HCT116 (cell line): ENCODE measurements around the gene HPS1. TPM values are rescaled to one million over a fixed set of nuclear protein-coding genes. Genes with fewer than 3 reads are reported as not detected.

ENCODE experiments used
- ATAC-seq: fragments of 200-7000 bp; cut with Tn5 transposase; 2 replicates; pipeline ENCODE4 v1.9.1; 2020; ENCODE audit warnings: mild to moderate bottlenecking, moderate library complexity
- BruUV-seq: library from RNA; stranded (reverse); fragments of 400-500 nt; replicated peaks from 2 replicates; lab custom pipeline; 2021; lab: Mats Ljungman, UMichigan
- CTCF ChIA-PET: fragments of 300-600 bp; sonication (Branson Sonifier 250); formaldehyde crosslinking; loops from one replicate; lab custom pipeline; 2021; ENCODE audit warnings: antibody characterized with exemption; lab: Charles Lee
- POLR2A ChIA-PET: fragments of 300-600, 350-600 bp; sonication (Branson Sonifier 250); formaldehyde crosslinking; loops from one replicate; lab custom pipeline; 2021; ENCODE audit warnings: antibody characterized with exemption; lab: Charles Lee
- RAD21 ChIA-PET, 2 experiments: fragments of 300-600 bp; sonication (Branson Sonifier 250); formaldehyde crosslinking; loops; one replicate each; lab custom pipeline; 2023; ENCODE audit warnings: low total read pairs in 2 of 2; ENCODE audit not compliant: uncharacterized antibody in 2 of 2, unreplicated experiment in 2 of 2, low non-redundant PET in 1 of 2; lab: Charles Lee
- DNase-seq: peaks from one replicate; pipeline ENCODE4 v3.0.0-alpha.2; 2010; ENCODE audit warnings: low read depth, low spot score
- H2AFZ ChIP-seq: fragments of 200-600 bp; shearing (Covaris generic), sonication (generic); 2 replicates; pipeline ENCODE4 v1.6.1; 2017; ENCODE audit warnings: low read depth, mixed run types, mixed read lengths, antibody characterized with exemption, low read length; ENCODE audit not compliant: poor library complexity, severe bottlenecking
- H3K27ac ChIP-seq: 2 replicates; pipeline ENCODE4 v1.5.1; 2012; ENCODE audit warnings: low read depth, low read length
- H3K27me3 ChIP-seq: fragments of 200-600 bp; sonication (generic); 2 replicates; pipeline ENCODE4 v1.6.1; 2016; ENCODE audit warnings: mixed run types, low read length, mixed read lengths; ENCODE audit not compliant: insufficient read depth
- H3K36me3 ChIP-seq, 2 experiments: fragments of 200-500 bp in 1 of 2; fragments of 200-600 bp in 1 of 2; sonication (Bioruptor generic) in 1 of 2; sonication (generic) in 1 of 2; 2 replicates each; pipeline versions ENCODE4 v1.5.1 to v1.6.1; 2014 to 2016; ENCODE audit warnings: low read length in 2 of 2, inconsistent platforms in 1 of 2, mixed read lengths in 1 of 2, mixed run types in 1 of 2; ENCODE audit not compliant: insufficient read depth in 2 of 2, control insufficient read depth in 1 of 2
- H3K4me1 ChIP-seq, 2 experiments: fragments of 200-600 bp in 1 of 2; sonication (generic) in 1 of 2; 2 replicates each; pipeline versions ENCODE4 v1.5.1 to v1.6.1; 2012 to 2017; ENCODE audit warnings: low read length in 2 of 2, inconsistent platforms in 1 of 2, mild to moderate bottlenecking in 1 of 2, mixed read lengths in 1 of 2, mixed run types in 1 of 2, moderate library complexity in 1 of 2; ENCODE audit not compliant: insufficient read depth in 2 of 2, control insufficient read depth in 1 of 2
- H3K4me2 ChIP-seq: fragments of 200-600 bp; sonication (generic); 2 replicates; pipeline ENCODE4 v1.6.1; 2017; ENCODE audit warnings: mixed run types, low read length, mixed read lengths
- H3K4me3 ChIP-seq, 2 experiments: fragments of 200-600 bp in 1 of 2; sonication (generic) in 1 of 2; replicated peaks in 1 of 2; 2 replicates each; pipeline ENCODE4 v1.5.1; 2011 to 2016; ENCODE audit warnings: low read length in 2 of 2, control low read depth in 1 of 2, low read depth in 1 of 2, mild to moderate bottlenecking in 1 of 2, mixed read lengths in 1 of 2, mixed run types in 1 of 2
- H3K79me2 ChIP-seq: fragments of 200-600 bp; sonication (generic); 2 replicates; pipeline ENCODE4 v1.6.1; 2017; ENCODE audit warnings: mild to moderate bottlenecking, mixed run types, low read length, moderate library complexity, mixed read lengths; ENCODE audit not compliant: insufficient read depth
- H3K9ac ChIP-seq: fragments of 200-600 bp; sonication (generic); 2 replicates; pipeline ENCODE4 v1.6.1; 2016; ENCODE audit warnings: low read length, mixed read lengths
- H3K9me2 ChIP-seq: fragments of 200-600 bp; sonication (generic), shearing (Covaris generic); 2 replicates; pipeline ENCODE4 v1.6.1; 2017; ENCODE audit warnings: mixed run types, mild to moderate bottlenecking, moderate library complexity; ENCODE audit not compliant: insufficient read depth
- H3K9me3 ChIP-seq, 2 experiments: fragments of 200-500 bp in 1 of 2; fragments of 200-600 bp in 1 of 2; sonication (Bioruptor generic) in 1 of 2; sonication (generic) in 1 of 2; 2 replicates each; pipeline ENCODE4 v1.6.1; 2014 to 2017; ENCODE audit warnings: low read length in 2 of 2, mixed read lengths in 2 of 2, inconsistent platforms in 1 of 2, low read depth in 1 of 2, mild to moderate bottlenecking in 1 of 2, mixed run types in 1 of 2, moderate library complexity in 1 of 2; ENCODE audit not compliant: control insufficient read depth in 1 of 2, insufficient read depth in 1 of 2
- H4K20me1 ChIP-seq: fragments of 200-600 bp; sonication (generic), shearing (Covaris generic); 2 replicates; pipeline ENCODE4 v1.6.1; 2017; ENCODE audit warnings: mixed run types, mild to moderate bottlenecking, moderate library complexity; ENCODE audit not compliant: insufficient read depth
- CTCF ChIP-seq, 3 experiments: fragments of 200-600 bp in 1 of 3; sonication (generic) in 1 of 3; IDR thresholded peaks in 2 of 3; conservative IDR thresholded peaks in 1 of 3; 2 replicates each; pipeline ENCODE4 v1.5.1; 2012 to 2017; ENCODE audit warnings: low read depth in 2 of 3, low read length in 2 of 3, antibody characterized with exemption in 1 of 3, borderline replicate concordance in 1 of 3, control low read depth in 1 of 3, mild to moderate bottlenecking in 1 of 3, mixed read lengths in 1 of 3, mixed run types in 1 of 3, moderate library complexity in 1 of 3; ENCODE audit not compliant: insufficient read depth in 1 of 3
- ELF1 ChIP-seq: IDR thresholded peaks from 2 replicates; pipeline ENCODE4 v1.6.1; 2012; ENCODE audit warnings: low read depth, borderline replicate concordance
- JUND ChIP-seq: IDR thresholded peaks from 2 replicates; pipeline ENCODE4 v1.6.1; 2012
- MAX ChIP-seq: IDR thresholded peaks from 2 replicates; pipeline ENCODE4 v1.6.1; 2012
- POLR2A ChIP-seq: IDR thresholded peaks from 2 replicates; pipeline ENCODE4 v1.7.0; 2011; ENCODE audit warnings: borderline replicate concordance; ENCODE audit not compliant: insufficient read depth, insufficient read length; ENCODE audit errors: extremely low read depth
- RAD21 ChIP-seq: IDR thresholded peaks from 2 replicates; pipeline ENCODE4 v1.6.1; 2012; ENCODE audit warnings: low read depth, mild to moderate bottlenecking
- REST ChIP-seq: IDR thresholded peaks from 2 replicates; pipeline ENCODE4 v1.6.1; 2012; ENCODE audit warnings: low read depth
- SIN3A ChIP-seq: IDR thresholded peaks from 2 replicates; pipeline ENCODE4 v1.6.1; 2012; ENCODE audit warnings: low read depth
- SRF ChIP-seq: IDR thresholded peaks from 2 replicates; pipeline ENCODE4 v1.6.1; 2012; ENCODE audit warnings: low read depth
- YY1 ChIP-seq: IDR thresholded peaks from 2 replicates; pipeline ENCODE4 v1.6.1; 2011; ENCODE audit warnings: low read length, low read depth, moderate library complexity, mild to moderate bottlenecking; ENCODE audit not compliant: insufficient replicate concordance; ENCODE audit errors: extremely low read depth
- ZFX ChIP-seq: fragments of 450-650 bp; IDR thresholded peaks from 2 replicates; pipeline ENCODE4 v1.6.1; 2017
- ZNF274 ChIP-seq: fragments of 200-500 bp; sonication (Bioruptor generic); IDR thresholded peaks from 2 replicates; pipeline ENCODE4 v1.6.1; 2014; ENCODE audit warnings: mild to moderate bottlenecking, low read depth, low read length, inconsistent platforms
- intact Hi-C: fragments of 100-400 bp; cut with micrococcal nuclease; formaldehyde crosslinking; loops from 2 replicates; pipeline ENCODE4 v1.10.0; 2022
- total RNA-seq: library from RNA; stranded (reverse); gene quantifications from one replicate; pipeline ENCODE4 v1.2.1, GENCODE V29; 2021; ENCODE audit not compliant: unreplicated experiment

HPS1 gene
- total RNA-seq, 1 experiment from 2014 or later, result 64.3 TPM

GRCh38 chr10:98377536-98377935 lies 69.2 kb downstream of the HPS1 start:
- ChIA-PET RAD21 (no interaction called here), CTCF (no interaction called here), POLR2A (no interaction called here)
- Histone ChIP-seq H4K20me1 (no peaks in the 10 kb centered on the region), H3K9ac (no peak overlapping the region), H3K79me2 (no peaks in the 10 kb centered on the region), H3K9me2 (no peaks in the 10 kb centered on the region), H3K4me2 (no peak overlapping the region), H3K4me1 (peaks cover 0 to 12% of the 10 kb centered on the region in 2 experiments; a peak in 3 of 4 replicates), H2AFZ (no peak overlapping the region), H3K36me3 (no peaks in the 10 kb centered on the region), H3K9me3 (peaks cover 0 to 10% of the 10 kb centered on the region in 2 experiments; a peak in 2 of 4 replicates), H3K27me3 (peaks cover 5% of the 10 kb centered on the region; the same call in 1 of the 2 replicates), H3K4me3 (no peak overlapping the region), H3K27ac (no peak overlapping the region)
- DNase-seq (no peak), ATAC-seq (no peak)
- TF ChIP-seq ZFX, result no peak
- no peak for TF ChIP-seq JUND
- no peak for TF ChIP-seq MAX
- TF ChIP-seq ELF1, result no peak
- no peak for TF ChIP-seq RAD21
- TF ChIP-seq SIN3A, result no peak
- no peak for TF ChIP-seq YY1
- TF ChIP-seq ZNF274, result no peak
- no peak for TF ChIP-seq REST
- TF ChIP-seq CTCF (IDR thresholded peaks at IDR 0.05 in 2 of 3, conservative IDR thresholded peaks at IDR 0.05 in 1 of 3; ENCODE audit: borderline replicate concordance in 1 of 3, insufficient read depth in 1 of 3, low read depth in 2 of 3, low read length in 2 of 3), result no peak
- no peak for TF ChIP-seq POLR2A
- no peak for TF ChIP-seq SRF
- no TSS peak for BruUV-seq
- intact Hi-C loops, result no loop called here
